SU-DHL-6 (cell line): ENCODE results near the gene MTFR1L.

Experiments
- H2AFZ ChIP-seq: fragments of 200-600 bp; sonication (generic); 2 replicates; pipeline ENCODE4 v1.6.1; 2014; ENCODE audit warnings: low read depth, mild to moderate bottlenecking, moderate library complexity, mixed read lengths, antibody characterized with exemption, low read length; ENCODE audit not compliant: severe bottlenecking
- H3F3A ChIP-seq: fragments of 200-600 bp; shearing (Covaris generic); 2 replicates; pipeline ENCODE4 v1.6.0; 2016; ENCODE audit warnings: antibody characterized with exemption, mild to moderate bottlenecking; ENCODE audit not compliant: insufficient read depth
- H3K27ac ChIP-seq: fragments of 200-600 bp; sonication (generic); 2 replicates; pipeline ENCODE4 v1.5.1; 2016; ENCODE audit warnings: low read depth, mild to moderate bottlenecking, low read length, moderate library complexity, mixed read lengths
- H3K27me3 ChIP-seq: fragments of 200-600 bp; sonication (generic), shearing (Covaris generic); 2 replicates; pipeline ENCODE4 v1.6.0; 2014; ENCODE audit warnings: mild to moderate bottlenecking, low read length
- H3K36me3 ChIP-seq: fragments of 200-600 bp; sonication (generic); 2 replicates; pipeline ENCODE4 v1.6.1; 2014; ENCODE audit warnings: mild to moderate bottlenecking, low read length, mixed read lengths
- H3K4me2 ChIP-seq: fragments of 300-600, 200-600 bp; shearing (Covaris generic), sonication (generic); 2 replicates; pipeline ENCODE4 v1.6.0; 2014; ENCODE audit warnings: low read length, low read depth, mild to moderate bottlenecking; ENCODE audit not compliant: poor library complexity, severe bottlenecking
- H3K4me3 ChIP-seq: fragments of 200-600 bp; sonication (generic); 2 replicates; pipeline ENCODE4 v1.5.1; 2014; ENCODE audit warnings: antibody characterized with exemption, low read length, mild to moderate bottlenecking, mixed read lengths; ENCODE audit not compliant: insufficient read depth, poor library complexity, severe bottlenecking
- H3K79me2 ChIP-seq: fragments of 200-600 bp; sonication (generic); 2 replicates; pipeline ENCODE4 v1.6.1; 2014; ENCODE audit warnings: mild to moderate bottlenecking, low read length, moderate library complexity; ENCODE audit not compliant: insufficient read depth
- H3K9ac ChIP-seq: fragments of 200-600 bp; sonication (generic); 2 replicates; pipeline ENCODE4 v1.7.0; 2014; ENCODE audit warnings: mild to moderate bottlenecking, low read length
- H3K9me2 ChIP-seq: fragments of 200-600 bp; sonication (generic); replicated peaks from 2 replicates; pipeline ENCODE4 v1.6.1; 2014; ENCODE audit warnings: low read length; ENCODE audit not compliant: insufficient read depth
- H3K9me3 ChIP-seq: fragments of 200-600 bp; sonication (generic); 2 replicates; pipeline ENCODE4 v1.6.1; 2014; ENCODE audit warnings: low read length, mixed read lengths; ENCODE audit not compliant: insufficient read depth
- H4K20me1 ChIP-seq: fragments of 200-600 bp; sonication (generic); 2 replicates; pipeline ENCODE4 v1.6.1; 2014; ENCODE audit warnings: low read depth, mild to moderate bottlenecking, antibody characterized with exemption, low read length, moderate library complexity, mixed read lengths
- CTCF ChIP-seq: fragments of 200-600 bp; sonication (generic); IDR thresholded peaks from one replicate; pipeline ENCODE4 v1.5.1; 2017; ENCODE audit warnings: antibody characterized with exemption, mild to moderate bottlenecking, low read length, moderate library complexity; ENCODE audit not compliant: insufficient read depth, poor library complexity, severe bottlenecking
- EZH2phosphoT487 ChIP-seq: fragments of 200-600 bp; sonication (generic), shearing (Covaris generic); conservative IDR thresholded peaks from 2 replicates; pipeline ENCODE4 v1.6.1; 2018; ENCODE audit warnings: mild to moderate bottlenecking, antibody characterized with exemption, low read length, moderate library complexity, mixed read lengths

MTFR1L gene

GRCh38 chr1:25803368-25803767 is 16.4 kb upstream of the MTFR1L start:
- no peaks in the 10 kb centered on the region for H3K9me2 ChIP-seq
- H3K4me2 ChIP-seq: no peak overlapping the region
- no peaks in the 10 kb centered on the region for H3K9me3 ChIP-seq
- H3K36me3 ChIP-seq: no peaks in the 10 kb centered on the region
- TF ChIP-seq EZH2phosphoT487 (no peak), CTCF (no peak)
- H2AFZ ChIP-seq: no peak overlapping the region
- H3K27me3 ChIP-seq: no peaks in the 10 kb centered on the region
- no peak overlapping the region for H3K4me3 ChIP-seq
- H3F3A ChIP-seq: no peaks in the 10 kb centered on the region
- H3K79me2 ChIP-seq: no peaks in the 10 kb centered on the region
- no peaks in the 10 kb centered on the region for H4K20me1 ChIP-seq
- no peak overlapping the region for H3K27ac ChIP-seq
- no peak overlapping the region for H3K9ac ChIP-seq

GRCh38 chr1:25804244-25804963 is 15.3 kb upstream of the MTFR1L start:
- H3K9me2 ChIP-seq: no peaks in the 10 kb centered on the region
- no peaks in the 10 kb centered on the region for H3K36me3 ChIP-seq
- H3F3A ChIP-seq: no peaks in the 10 kb centered on the region
- TF ChIP-seq EZH2phosphoT487: no peak
- no peak for TF ChIP-seq CTCF
- no peaks in the 10 kb centered on the region for H3K27me3 ChIP-seq
- no peaks in the 10 kb centered on the region for H3K79me2 ChIP-seq
- H4K20me1 ChIP-seq: no peaks in the 10 kb centered on the region
- no peak overlapping the region for H3K27ac ChIP-seq
- no peak overlapping the region for H3K4me2 ChIP-seq
- no peaks in the 10 kb centered on the region for H3K9me3 ChIP-seq
- no peak overlapping the region for H3K4me3 ChIP-seq
- no peak overlapping the region for H3K9ac ChIP-seq
- H2AFZ ChIP-seq: no peak overlapping the region

- no peak overlapping the region for H3K9ac ChIP-seq
- H3K36me3 ChIP-seq: no peaks in the 10 kb centered on the region
- H3K9me2 ChIP-seq: no peaks in the 10 kb centered on the region
- H2AFZ ChIP-seq: no peak overlapping the region
- H3K9me3 ChIP-seq: no peaks in the 10 kb centered on the region
- H3K4me3 ChIP-seq: no peak overlapping the region
- H3K27ac ChIP-seq: no peak overlapping the region
- H3K79me2 ChIP-seq: no peaks in the 10 kb centered on the region
- no peaks in the 10 kb centered on the region for H4K20me1 ChIP-seq
- H3K27me3 ChIP-seq: no peaks in the 10 kb centered on the region
- TF ChIP-seq CTCF (no peak), EZH2phosphoT487 (no peak)
- no peaks in the 10 kb centered on the region for H3F3A ChIP-seq
- no peak overlapping the region for H3K4me2 ChIP-seq
Observed at GRCh38 chr1:25804964-25805862, 14.5 kb upstream of the MTFR1L start.
